DMS153 treated with DMSO at 0.1 percent for 48 hours (cell line): Measurements from ENCODE around the gene ABHD18.
"Not testable (repeated sequence)": the region's sequence is repeated elsewhere in the genome, so short reads cannot be mapped to it uniquely, and the experiment has no call there.

Experiments used
- DNase-seq: peaks from one replicate; lab custom pipeline; 2025; ENCODE audit not compliant: unreplicated experiment; lab: John Stamatoyannopoulos, UW

ABHD18 gene

GRCh38 chr4:127965062-127965802 lies at the start of gene ABHD18, which contains the start of gene MFSD8:
TSS of gene ABHD18 (plus strand) at chr4:127965406. CDS start at chr4:127982956, 17,550 bp downstream.
TSS of gene MFSD8 (minus strand) at chr4:127965173. CDS start at chr4:127965133, 40 bp downstream.
- DNase-seq = peak; percentile 94

GRCh38 chr4:127916512-127916911 lies 48.7 kb upstream of the ABHD18 start:
- DNase-seq = no peak

- no peak for DNase-seq
Measured at GRCh38 chr4:127917151-127917550, 48.1 kb upstream of the ABHD18 start.

GRCh38 chr4:127920521-127920920 lies 44.7 kb upstream of the ABHD18 start:
- no peak for DNase-seq

GRCh38 chr4:127922226-127922625 lies 43.0 kb upstream of the ABHD18 start:
- DNase-seq = no peak

GRCh38 chr4:127925720-127926119 lies 39.5 kb upstream of the ABHD18 start:
- not testable (repeated sequence) for DNase-seq

- no peak for DNase-seq
Measured at GRCh38 chr4:127930175-127930574, 35.0 kb upstream of the ABHD18 start.

GRCh38 chr4:127931836-127932235 lies 33.4 kb upstream of the ABHD18 start:
- not testable (repeated sequence) for DNase-seq

GRCh38 chr4:127936974-127937373 lies 28.2 kb upstream of the ABHD18 start:
- DNase-seq = no peak

GRCh38 chr4:127957105-127957504 lies 8.1 kb upstream of the ABHD18 start:
- no peak for DNase-seq

GRCh38 chr4:127959794-127960193 lies 5.4 kb upstream of the ABHD18 start:
- DNase-seq = no peak

- not testable (repeated sequence) for DNase-seq
Measured at GRCh38 chr4:127963633-127964398, 1.4 kb upstream of the ABHD18 start.

- DNase-seq = not testable (repeated sequence)
Measured at GRCh38 chr4:127964426-127965061, 662 bp upstream of the ABHD18 start.

- peak; percentile 56 for DNase-seq
Measured at GRCh38 chr4:127965803-127966175, 583 bp downstream of the ABHD18 start.

GRCh38 chr4:127967141-127967775 lies 2.1 kb downstream of the ABHD18 start:
- DNase-seq = no peak

GRCh38 chr4:127968586-127968985 lies 3.4 kb downstream of the ABHD18 start:
- no peak for DNase-seq

GRCh38 chr4:127970925-127971324 lies 5.7 kb downstream of the ABHD18 start:
- DNase-seq = not testable (repeated sequence)

GRCh38 chr4:127975121-127975770 lies 10.0 kb downstream of the ABHD18 start:
- no peak for DNase-seq

GRCh38 chr4:127978930-127979329 lies 13.7 kb downstream of the ABHD18 start:
- no peak for DNase-seq

GRCh38 chr4:127982445-127982844 lies 17.2 kb downstream of the ABHD18 start:
- DNase-seq = no peak

- no peak for DNase-seq
Measured at GRCh38 chr4:127985989-127986388, 20.8 kb downstream of the ABHD18 start.
